Measurements from ENCODE around the gene EPHA4. TPM values are rescaled to one million over a fixed set of nuclear protein-coding genes. Genes with fewer than 3 reads are reported as not detected.
"Not testable (repeated sequence)": the region's sequence is repeated elsewhere in the genome, so short reads cannot be mapped to it uniquely, and the experiment has no call there.

EPHA4 gene
- total RNA-seq, 4 donors from 2014 or later: 38.9 to 98.9 (median 68.0) TPM

- no peaks in the 10 kb centered on the region for H3K27me3 ChIP-seq
- no peak overlapping the region for H3K27ac ChIP-seq
- WGBS, 2 donors: 59 to 63% methylated on average over 5 of the region's 5 CpGs
- no peak for DNase-seq
- peaks cover 21 to 37% of the 10 kb centered on the region in 2 donors for H3K4me1 ChIP-seq
- TF ChIP-seq POLR2A (IDR thresholded peaks at IDR 0.05) (no peak), CTCF (IDR thresholded peaks at IDR 0.05) (no peak)
- H3K9me3 ChIP-seq: no peaks in the 10 kb centered on the region
- H3K4me3 ChIP-seq (replicated peaks in 1 of 3): no peak overlapping the region
- intact Hi-C loops (cut with DNase I): no loop called here
- no peaks in the 10 kb centered on the region for H3K36me3 ChIP-seq
Measured at GRCh38 chr2:221514305-221515040, 57.6 kb downstream of the EPHA4 start.

GRCh38 chr2:221513232-221513631 is 58.9 kb downstream of the EPHA4 start:
- H3K27ac ChIP-seq: no peak overlapping the region

GRCh38 chr2:221511325-221511724 is 60.8 kb downstream of the EPHA4 start:
- H3K27ac ChIP-seq; H3K4me3 ChIP-seq (replicated peaks in 1 of 3); DNase-seq; intact Hi-C loops (cut with DNase I); H3K9me3 ChIP-seq; H3K4me1 ChIP-seq; H3K27me3 ChIP-seq; H3K36me3 ChIP-seq: not testable (repeated sequence)
- 87 to 91% methylated on average over 5 of the region's 5 CpGs for WGBS, 2 donors

More at GRCh38 chr2:221513232-221513631, 58.9 kb downstream of the EPHA4 start:
- intact Hi-C loops (cut with DNase I): no loop called here
- peaks cover 11 to 25% of the 10 kb centered on the region in 2 donors for H3K4me1 ChIP-seq
- no peaks in the 10 kb centered on the region for H3K27me3 ChIP-seq
- no peaks in the 10 kb centered on the region for H3K36me3 ChIP-seq
- H3K4me3 ChIP-seq (replicated peaks in 1 of 3): no peak overlapping the region
- DNase-seq: no peak
- H3K9me3 ChIP-seq: no peaks in the 10 kb centered on the region
- WGBS, 2 donors: 72 to 73% methylated on average over 5 of the region's 5 CpGs
- TF ChIP-seq CTCF (IDR thresholded peaks at IDR 0.05): no peak
- no peak for TF ChIP-seq POLR2A (IDR thresholded peaks at IDR 0.05)

GRCh38 chr2:221506469-221506868 is 65.6 kb downstream of the EPHA4 start:
- intact Hi-C loops (cut with DNase I): no loop called here
- 98% methylated on average over 2 of the region's 2 CpGs for WGBS, 2 donors
- no peaks in the 10 kb centered on the region for H3K36me3 ChIP-seq
- no peaks in the 10 kb centered on the region for H3K27me3 ChIP-seq
- no peaks in the 10 kb centered on the region for H3K9me3 ChIP-seq
- no peak for DNase-seq
- no peak overlapping the region for H3K4me3 ChIP-seq (replicated peaks in 1 of 3)
- no peak for TF ChIP-seq POLR2A (IDR thresholded peaks at IDR 0.05)
- TF ChIP-seq CTCF (IDR thresholded peaks at IDR 0.05): no peak
- no peak overlapping the region for H3K27ac ChIP-seq
- H3K4me1 ChIP-seq: peaks cover 0 to 7% of the 10 kb centered on the region in 2 donors

- no peak for TF ChIP-seq POLR2A (IDR thresholded peaks at IDR 0.05)
- no peak for TF ChIP-seq CTCF (IDR thresholded peaks at IDR 0.05)
- intact Hi-C loops (cut with DNase I): no loop called here
- H3K9me3 ChIP-seq: no peaks in the 10 kb centered on the region
- H3K4me3 ChIP-seq (replicated peaks in 1 of 3): no peak overlapping the region
- no peaks in the 10 kb centered on the region for H3K36me3 ChIP-seq
- WGBS, 2 donors: 94 to 95% methylated on average over 4 of the region's 4 CpGs
- no peak for DNase-seq
- peaks cover 4 to 11% of the 10 kb centered on the region in 2 donors for H3K4me1 ChIP-seq
- H3K27me3 ChIP-seq: no peaks in the 10 kb centered on the region
- H3K27ac ChIP-seq: no peak overlapping the region
Measured at GRCh38 chr2:221505605-221506004, 66.5 kb downstream of the EPHA4 start.

All from thyroid gland (tissue), 4 donors.